Dermis blood vessel endothelial cell (primary cell): ENCODE data around the gene TRANK1. TPM values are rescaled to one million over a fixed set of nuclear protein-coding genes. Genes with fewer than 3 reads are reported as not detected.
"Not testable (repeated sequence)": the region's sequence is repeated elsewhere in the genome, so short reads cannot be mapped to it uniquely, and the experiment has no call there.

Experiments used
- DNase-seq: peaks from one replicate; pipeline ENCODE4 v3.0.0; 2010
- total RNA-seq: library from RNA; depleted of rRNA; stranded (reverse); fragments of >200 nt; gene quantifications from 2 replicates; pipeline ENCODE4 v1.2.3, GENCODE V29; 2014

The TRANK1 gene
- total RNA-seq, 1 donor from 2014 or later = 13.6 TPM

DNA sequence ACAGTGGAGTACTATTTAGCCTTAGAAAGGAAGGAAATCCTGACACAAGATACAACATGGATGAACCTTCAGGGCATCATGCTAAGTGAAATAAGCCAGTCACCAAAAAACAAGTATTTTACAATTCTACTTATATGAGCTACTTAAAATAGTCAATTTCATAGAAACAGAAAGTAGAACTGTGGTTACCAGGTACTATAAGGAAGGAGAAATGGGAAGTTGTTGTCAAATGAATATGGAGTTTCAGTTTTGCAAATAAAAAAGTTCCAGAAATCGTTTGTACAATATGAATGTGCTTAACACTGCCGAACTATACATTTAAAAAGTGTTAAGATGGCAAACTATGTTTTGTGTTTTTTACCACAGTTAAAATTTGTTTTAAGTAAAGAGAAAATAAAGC is 26.8 kb downstream of the TRANK1 start:
- no peak for DNase-seq

DNA sequence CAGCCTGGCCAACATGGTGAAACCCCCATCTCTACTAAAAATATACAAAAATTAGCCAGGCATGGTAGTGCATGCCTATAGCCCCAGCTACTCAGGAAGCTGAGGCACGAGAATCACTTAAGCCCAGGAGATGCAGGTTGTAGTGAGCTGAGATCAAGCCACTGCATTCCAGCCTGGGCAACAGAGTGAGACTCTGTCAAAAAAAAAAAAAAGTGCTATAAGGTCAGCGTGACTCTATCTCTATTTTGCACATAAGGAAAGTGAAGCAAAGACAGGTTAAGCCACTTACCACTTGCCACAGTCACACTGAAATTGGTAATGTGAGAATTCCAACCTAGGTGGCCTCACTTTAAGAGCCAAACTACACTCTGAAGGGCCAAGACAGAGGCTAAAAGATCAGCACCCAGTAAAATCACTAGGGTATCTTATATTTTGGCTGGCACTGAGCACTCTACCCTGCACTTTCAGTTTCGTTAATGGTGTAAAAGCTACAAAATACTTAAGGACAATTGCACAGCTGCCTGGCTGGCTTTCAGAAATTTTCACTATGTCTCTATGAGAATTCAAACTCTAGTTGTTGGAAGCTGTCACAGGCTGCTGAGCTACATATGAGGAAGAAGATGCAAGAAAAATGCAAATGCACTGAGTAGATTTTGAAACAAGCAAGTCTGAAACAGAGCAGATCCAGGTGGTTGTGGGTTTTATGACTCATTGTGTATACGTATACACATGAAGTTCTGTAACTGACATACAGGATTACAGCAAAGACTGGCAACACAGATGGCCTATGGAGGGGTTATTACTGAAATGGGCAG is 32.7 kb downstream of the TRANK1 start:
- DNase-seq = peak; percentile 33

DNA sequence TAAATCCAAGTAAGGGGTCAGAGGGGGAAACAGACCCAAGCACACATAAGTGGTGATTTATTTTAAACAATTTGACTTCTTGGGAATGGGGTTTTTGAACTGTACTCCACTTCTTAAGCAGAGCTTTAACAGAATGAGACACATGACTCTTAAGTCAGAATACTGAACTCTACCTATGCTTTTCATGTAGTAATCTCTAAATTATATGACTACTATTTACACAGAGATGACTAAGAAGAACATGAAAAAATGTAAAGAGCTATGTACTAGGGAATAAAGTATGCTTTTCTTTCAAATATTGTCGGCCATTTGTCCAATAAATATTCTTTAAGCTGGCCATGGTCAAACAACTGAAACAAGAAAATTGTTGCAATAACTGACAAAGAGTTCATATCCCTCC is 35.2 kb downstream of the TRANK1 start:
- DNase-seq = no peak

DNA sequence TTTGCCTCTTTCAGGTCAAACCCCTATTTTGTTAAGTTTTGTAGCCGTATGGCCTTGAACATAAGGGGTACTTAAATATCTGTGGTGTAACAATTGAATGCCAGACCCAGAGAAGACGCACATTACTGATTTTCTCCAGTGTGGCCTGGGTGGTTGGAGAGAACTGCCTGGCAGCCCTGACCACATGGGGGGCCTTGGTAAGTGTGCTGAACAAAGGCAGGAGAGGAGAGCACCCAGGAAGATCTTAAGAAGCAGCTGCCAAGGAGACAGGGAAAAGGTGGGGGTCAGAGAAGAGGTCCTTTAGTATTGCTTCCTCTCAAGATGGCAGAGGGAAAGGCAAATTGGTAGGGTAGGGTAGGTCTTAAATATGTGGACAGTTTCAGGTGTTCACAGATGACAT is 35.7 kb downstream of the TRANK1 start:
- no peak for DNase-seq

DNA sequence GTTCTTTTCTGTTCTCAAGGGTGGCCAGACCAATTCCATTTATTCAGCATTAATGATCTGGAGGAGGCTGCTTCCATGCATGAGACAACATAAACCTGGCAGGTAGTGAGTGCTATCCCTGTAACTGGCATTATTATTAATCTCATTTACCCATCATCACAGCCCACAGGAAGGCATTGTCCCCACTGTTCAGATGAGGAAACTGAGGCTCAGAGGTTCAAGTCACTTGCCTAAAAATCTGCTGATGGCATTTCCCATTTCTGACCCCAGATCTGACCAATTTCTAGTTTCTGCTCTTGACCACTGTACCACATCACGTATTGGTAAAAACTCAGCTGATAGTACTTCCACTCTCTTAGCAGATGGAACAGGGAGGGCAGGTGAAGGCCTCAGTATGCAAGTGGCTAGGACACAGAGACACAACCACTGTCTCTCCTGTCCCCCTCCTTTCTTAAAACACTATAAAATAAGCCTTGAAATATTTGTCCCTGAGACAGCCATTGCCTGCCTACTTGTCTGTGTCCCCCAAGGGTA is 36.1 kb downstream of the TRANK1 start:
- DNase-seq = no peak

DNA sequence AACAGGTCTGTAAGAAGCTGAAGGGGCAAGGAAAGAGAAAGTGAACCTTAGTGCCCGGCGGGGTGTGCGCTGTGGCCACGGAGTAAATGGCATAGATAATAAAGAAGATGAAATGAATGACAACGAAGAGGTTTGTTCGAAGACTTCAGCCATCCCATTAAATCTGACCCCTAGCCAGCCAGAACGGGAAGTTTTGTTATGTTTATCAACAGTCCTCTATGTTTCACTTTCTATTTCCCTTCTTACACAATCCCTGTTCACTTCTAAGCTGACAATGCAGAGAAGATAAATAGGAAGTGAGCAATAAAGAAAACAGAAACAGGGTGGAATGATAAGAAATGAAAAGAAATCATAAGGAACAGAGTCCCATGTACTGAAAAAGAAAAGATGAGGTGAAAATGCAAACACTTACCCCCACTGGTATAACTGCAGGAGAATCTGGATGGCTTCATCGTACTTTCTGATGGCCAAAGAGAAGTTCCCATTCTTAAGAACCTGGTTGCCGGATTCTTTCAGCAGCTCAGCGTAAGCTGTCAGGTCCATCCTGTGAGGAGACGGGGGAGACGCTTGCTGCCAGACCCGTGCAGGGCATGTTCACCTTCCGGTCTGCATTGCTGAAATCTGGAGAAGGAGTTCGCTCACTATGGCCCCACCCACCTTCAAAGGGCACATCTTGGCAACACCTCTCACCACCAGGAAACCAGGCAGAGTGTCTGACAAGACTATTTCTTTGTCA is 36.8 kb downstream of the TRANK1 start:
- peak; percentile 64 for DNase-seq

DNA sequence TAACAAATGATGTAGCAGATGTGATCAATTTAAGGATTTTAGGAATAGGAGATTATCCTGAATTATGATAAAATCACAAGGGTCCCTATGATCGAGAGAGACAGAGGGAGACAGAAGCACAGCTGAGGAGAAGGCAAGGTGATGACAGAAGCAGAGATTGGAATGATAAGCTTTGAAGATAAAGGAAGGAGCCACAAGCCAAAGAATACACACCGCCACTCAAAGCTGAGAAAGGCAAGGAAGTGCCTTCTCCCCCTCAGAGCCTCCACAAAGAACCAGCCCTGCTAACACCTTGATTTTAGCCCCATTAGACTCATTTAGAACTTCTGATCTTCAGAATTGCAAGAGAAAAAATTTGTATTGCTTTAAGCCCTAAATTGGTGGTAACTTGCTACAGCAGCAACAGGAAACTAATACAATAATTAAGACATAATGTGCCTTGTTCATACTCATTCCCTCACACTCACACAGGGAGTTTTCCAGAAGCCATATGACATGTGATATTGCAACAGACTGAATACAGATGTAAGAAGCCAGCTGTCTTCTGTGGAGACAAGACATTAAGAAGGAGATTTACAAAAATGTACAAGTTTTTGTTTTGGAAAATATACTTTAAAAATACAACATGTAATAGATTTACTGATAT is 38.2 kb downstream of the TRANK1 start:
- peak; percentile 51 for DNase-seq

DNA sequence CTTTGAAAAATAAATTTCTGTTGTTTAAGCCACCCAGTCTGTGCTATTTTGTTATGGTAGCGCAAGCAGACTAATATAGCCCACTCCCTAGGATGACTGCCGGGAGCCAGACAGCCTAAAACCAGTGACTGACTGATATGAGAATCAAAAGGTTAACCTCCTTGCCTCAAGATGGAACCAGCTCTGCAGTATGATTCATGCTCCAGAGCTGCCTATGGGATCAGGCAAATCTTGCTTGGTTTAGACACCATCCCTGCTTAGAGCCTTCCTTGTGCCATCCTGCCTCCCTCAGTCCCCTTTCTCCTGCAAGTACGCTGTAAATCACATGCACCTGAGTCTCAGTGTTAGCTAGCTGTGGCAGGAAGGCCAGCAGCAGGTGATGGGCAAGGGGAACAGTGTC is 39.3 kb downstream of the TRANK1 start:
- no peak for DNase-seq

DNA sequence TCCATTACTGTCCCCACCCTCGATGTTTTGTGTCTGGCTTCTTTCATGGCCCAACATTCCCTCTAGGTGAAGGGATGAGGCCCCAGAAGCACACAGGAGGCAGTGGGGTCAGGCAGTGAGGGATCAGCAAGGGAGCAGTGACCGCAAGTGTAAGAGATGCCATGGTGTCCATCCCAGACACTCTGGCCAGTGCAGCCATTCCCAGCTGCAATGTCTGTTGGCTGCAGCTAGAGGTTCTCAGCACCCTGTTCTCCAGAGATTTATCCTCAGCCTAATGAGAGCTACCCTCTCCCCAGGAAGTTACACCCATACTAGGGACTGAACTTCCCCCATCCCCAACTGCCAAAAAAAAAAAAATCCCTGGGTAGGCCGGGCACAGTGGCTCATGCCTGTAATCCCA is 40.2 kb downstream of the TRANK1 start:
- peak; percentile 35 for DNase-seq

DNA sequence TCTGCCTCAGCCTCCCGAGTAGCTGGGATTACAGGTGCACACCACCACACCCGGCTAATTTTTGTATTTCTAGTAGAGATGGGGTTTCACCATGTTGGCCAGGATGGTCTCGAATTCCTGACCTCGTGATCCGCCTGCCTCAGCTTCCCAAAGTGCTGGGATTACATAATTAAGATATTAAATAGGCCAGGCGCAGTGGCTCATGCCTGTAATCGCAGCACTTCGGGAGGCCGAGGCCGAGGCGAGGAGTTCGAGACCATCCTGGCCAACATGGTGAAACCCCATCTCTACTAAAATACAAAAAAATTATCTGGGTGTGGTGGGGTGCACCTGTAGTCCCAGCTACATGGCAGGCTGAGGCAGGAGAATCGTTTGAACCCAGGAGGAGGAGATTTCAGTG is 40.8 kb downstream of the TRANK1 start:
- not testable (repeated sequence) for DNase-seq

DNA sequence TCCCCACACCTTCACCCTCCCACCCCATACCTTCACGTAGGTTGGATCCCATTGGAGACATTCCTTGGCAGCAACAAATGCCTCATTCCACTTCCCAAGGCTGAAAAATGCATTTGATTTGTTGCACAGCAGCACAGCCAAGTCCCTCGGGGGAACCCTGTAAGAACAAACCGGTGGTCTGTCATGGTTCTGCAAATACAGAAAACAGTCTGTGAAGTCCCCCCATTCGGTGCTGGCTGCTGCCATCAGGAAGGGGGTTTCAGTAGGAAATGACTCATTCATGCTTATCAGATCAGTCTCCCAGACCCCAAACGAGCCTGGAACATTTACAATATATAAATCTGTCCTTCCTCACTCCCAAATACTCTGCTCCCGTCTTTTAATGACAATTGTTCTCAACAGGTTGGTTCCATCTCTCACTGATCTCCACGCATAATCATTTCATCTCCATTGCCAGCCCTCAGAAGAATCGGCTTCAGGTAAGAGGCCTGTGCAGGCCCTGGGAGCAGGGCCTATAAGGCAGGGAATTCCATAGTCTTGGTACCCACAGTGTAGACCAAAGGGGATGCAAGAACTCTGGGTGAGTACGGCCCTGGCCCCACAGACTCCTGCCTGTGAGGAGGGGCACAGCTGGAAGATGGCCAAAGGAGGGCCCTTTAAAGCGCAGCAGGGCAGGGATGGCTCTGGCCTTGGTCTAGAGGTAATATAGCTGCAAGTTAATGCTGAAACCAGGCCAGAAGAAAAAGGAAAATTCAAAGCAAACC is 41.6 kb downstream of the TRANK1 start:
- DNase-seq = no peak

DNA sequence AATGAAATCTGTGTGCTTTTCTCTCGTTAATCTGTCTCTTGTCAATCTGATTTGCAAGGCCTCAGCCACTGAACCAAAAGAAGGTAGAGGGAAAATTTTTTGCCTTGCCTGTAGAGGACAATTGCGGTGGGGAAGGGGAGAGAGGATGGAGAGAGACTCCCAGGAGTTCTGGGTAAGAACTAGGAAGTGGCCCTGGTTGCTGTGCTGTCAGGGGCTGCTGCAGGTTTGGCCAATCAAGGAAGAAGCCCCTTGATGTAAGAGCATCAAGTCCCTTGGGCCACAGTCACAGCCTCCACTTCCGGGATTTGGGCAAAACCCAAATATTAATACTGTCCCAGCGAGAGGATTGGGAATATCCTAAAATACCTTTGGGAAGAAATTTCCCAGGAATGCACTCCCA is 43.3 kb downstream of the TRANK1 start:
- no peak for DNase-seq

DNA sequence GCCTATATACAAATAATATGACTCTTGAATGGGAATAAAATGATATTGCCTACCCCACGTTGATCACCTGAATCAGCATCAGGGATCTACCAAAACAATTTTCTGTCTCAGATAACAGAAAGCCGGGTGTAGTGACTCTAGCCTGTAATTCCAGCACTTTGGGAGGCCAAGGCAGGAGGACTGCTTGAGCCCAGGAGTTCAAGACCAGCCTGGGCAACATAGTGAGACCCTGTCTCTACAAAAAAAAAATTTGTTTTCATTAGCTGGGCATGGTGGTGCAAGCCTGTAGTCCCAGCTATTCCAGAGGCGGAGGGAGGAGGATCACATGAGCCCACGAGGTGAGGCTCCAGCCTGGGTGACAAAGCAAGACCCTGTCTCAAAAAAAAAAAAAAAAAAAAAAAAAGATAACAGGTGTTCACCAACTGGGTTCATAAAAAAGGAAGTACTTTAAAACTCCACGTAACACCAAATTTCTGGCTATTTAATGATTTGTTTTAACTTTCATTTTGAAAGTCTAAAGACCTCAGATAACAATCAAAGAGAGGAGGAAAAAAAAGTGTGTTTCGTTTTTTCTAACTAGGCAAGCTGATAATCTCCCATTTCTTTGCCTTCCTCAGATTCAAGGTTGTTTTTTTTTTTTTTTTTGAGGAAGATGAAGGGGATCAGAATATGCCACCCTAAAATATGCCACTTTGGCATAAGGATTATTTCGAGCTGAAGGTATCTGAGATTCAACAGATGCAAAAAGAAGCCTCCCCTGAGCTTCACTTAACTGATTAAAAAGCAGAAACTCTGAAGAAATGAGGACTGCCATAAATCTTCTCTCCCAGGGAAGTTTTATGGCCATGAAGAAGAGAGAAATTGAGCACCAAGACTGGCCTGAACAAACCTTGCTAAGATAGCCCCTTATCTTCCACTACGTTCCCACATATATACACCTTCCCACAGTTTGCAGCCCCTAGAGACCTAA is 44.1 kb downstream of the TRANK1 start:
- no peak for DNase-seq

DNA sequence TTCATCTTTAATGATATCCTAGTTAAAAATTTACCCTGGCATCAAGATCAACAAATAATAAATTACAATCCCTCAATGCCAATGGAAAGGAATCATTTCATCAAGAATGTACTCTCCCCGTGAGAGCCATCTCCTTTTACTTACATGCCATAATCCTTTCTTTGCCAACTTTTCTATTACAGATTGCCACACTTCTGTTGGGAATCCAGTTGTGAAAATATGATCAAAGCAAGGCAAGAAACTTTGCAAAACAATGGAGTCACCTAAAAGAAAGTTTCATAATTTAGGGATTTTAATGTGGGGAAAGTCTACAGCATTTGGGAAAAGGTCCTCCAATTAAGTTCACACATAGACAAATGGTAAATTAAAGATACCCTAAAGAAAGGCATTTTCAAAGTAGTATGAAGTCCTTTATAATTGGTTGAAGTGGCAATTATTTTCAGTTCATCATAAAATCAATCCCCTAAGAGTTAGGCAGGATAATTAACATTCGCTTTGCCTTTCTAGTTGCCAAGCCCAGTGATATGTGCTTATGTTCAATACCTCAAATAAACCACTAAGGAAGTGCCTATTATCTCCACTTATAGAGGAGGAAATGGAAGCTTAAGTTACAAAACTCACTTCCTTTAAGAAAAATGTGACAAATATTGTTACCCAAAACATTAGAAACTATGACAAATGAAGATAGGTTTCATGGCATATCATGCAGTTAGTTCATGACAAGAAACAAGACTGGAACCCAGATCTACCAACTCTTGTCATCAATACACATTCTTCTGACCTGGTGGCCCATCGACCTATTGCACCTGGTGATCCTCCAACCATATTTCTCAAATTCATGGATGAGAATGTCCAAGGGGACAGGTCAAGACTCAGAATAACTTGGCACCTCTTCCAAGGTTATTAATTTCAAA is 49.1 kb downstream of the TRANK1 start:
- DNase-seq = no peak

DNA sequence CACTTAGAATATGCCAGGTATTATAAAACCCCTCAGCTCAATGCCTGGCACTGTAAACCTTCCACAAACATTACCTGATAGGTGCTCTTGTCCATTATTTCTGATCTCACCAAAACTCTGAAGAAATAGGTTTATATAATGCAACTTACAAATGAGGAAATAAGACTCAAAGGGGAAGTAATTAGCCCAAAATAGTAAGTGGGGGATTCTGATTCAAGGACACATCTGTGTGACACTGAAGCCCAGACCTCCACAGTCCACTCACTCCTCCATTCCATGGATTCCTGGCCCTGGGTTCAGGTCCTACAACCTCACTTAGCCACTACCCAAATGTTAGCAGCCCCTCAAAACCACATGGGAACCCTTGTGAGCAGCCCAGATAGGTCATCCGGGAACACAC is 49.9 kb downstream of the TRANK1 start:
- DNase-seq = no peak

DNA sequence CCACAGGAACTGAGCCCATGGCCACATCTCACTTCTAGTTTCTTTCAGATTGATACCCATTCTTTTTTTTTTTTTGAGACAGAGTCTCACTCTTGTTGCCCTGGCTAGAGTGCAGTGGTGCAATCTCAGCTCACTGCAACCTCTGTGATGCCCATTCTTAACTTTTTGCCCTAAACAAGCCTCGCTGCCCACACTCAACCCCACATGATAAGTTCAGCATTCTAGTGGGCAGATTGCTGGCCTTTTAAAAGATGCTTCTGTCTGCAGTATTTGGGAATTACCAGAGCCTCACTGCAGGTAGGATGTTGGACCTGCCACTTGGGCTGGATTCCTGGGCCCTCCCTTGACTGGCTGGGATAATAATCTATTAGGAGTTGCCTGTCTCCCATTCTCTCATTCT is 51.0 kb downstream of the TRANK1 start:
- DNase-seq = no peak

DNA sequence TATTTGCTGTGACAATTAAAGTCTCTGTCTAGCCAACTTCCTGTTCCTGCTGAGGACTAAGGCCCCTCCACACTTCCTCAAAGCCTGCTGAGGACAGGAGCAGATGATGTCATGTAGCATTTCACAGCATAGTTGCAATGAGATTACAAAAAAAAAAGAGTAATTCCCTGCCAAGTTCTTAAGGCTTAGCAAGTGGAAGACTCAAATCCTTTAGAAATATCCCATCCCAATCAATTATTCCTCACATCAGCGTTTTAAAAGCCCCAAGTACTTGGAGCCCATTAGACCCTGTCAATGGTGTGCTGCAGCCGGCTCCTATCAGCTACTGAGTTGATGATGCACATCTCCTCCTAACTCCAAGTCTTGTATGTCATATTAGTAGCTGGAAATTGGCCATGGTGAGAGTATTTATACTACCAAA is 51.7 kb downstream of the TRANK1 start:
- peak; percentile 80 for DNase-seq

DNA sequence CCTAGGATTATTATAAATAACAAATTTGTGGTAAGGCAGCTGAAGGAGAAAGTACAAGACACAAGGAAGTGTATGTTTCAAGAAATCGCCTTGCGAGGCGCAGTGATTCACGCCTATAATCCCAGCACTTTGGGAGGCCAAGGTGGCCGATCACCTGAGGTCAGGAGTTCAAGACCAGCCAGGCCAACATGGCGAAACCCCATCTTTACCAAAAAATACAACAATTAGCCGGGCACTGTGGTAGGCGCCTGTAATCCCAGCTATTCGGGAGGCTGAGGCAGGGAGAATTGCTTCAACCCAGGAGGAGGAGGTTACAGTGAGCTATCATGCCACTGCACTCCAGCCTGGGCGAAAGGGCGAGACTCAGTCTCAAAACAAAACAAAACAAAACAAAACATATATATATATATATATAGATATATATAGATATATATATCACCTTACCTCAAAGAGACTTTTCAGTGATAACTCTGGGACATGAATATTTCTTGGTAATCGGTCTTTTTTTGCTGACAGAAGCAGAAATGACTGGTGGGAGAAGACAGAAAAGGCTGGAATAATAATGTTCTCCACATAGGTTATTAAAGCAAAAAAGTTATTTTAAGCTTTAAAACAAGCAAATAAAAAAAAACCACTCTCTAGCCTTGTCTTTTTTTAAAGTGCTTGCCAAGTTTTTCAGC is 52.3 kb downstream of the TRANK1 start:
- DNase-seq = no peak

DNA sequence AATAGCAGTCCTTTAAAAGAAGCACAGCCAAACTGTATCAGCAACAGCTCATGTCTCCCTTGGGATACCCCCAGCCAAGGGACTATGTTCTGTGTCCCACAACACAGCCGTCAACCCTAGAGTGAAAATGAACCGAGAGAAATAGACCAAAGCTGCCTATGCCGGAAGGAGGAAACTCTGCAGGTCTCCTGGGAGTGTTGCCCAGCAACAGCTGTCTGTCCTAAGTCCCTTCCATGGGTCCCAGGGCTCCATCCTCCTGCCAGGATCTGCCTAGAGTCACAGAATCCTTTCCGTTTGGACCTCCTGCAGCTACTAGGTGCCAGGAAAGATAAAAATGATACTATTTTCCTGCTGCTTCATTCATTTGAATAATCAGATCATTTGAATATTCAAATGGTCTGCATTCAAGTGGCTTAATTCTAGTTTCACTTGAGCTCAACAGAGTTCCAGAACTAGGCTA is 53.1 kb downstream of the TRANK1 start:
- DNase-seq = no peak

DNA sequence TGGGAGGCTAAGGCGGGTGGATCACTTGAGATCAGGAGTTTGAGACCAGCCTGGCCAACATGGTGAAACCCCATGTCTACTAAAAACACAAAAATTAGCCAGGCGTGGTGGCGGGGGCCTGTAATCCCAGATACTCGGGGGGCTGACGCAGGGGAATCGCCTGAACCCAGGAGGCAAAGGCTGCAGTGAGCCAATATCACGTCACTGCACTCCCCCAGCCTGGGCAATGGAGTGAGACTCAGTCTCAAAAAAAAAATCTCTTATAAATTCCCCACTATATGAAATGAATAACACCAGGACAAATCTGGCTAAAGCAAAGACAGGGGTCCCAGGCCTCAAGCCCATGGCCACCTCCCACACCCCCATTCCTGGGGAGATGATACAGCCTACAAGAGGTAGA is 53.8 kb downstream of the TRANK1 start:
- DNase-seq = not testable (repeated sequence)
